ENCODE results near the gene KCP. TPM values are rescaled to one million over a fixed set of nuclear protein-coding genes. Genes with fewer than 3 reads are reported as not detected.

The KCP gene
- total RNA-seq, 3 donors from 2014 or later = 0.33 to 2.2 (median 0.88) TPM

DNA sequence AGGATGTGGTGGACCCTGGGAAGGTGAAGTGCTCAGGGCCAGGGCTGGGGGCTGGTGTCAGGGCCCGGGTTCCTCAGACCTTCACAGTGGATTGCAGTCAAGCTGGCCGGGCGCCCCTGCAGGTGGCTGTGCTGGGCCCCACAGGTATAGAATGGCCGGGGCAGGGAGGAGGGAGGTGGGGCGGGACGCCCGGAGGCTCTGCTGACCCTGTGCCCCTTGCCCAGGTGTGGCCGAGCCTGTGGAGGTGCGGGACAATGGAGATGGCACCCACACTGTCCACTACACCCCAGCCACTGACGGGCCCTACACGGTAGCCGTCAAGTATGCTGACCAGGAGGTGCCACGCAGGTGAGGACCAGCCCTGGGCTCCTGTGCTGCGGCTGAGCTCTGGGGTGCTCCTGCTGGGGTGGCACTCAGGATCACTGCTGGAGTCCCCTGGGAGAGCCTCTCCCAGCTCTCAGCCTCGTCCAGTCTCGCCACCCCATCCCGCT, 62.7 kb downstream of the KCP start:
- no peak for TF ChIP-seq POLR2A (IDR thresholded peaks at IDR 0.05)
- intact Hi-C loops (cut with DNase I; ENCODE audit: low total_unique reads) = no loop called here
- DNase-seq (ENCODE audit: low spot score in 2 of 2) = no peak
- Histone ChIP-seq H3K4me1 (no peaks in the 10 kb centered on the region), H3K27ac (no peak overlapping the region), H3K36me3 (no peaks in the 10 kb centered on the region), H3K4me3 (no peak overlapping the region), H3K9me3 (no peaks in the 10 kb centered on the region), H3K27me3 (no peaks in the 10 kb centered on the region)

DNA sequence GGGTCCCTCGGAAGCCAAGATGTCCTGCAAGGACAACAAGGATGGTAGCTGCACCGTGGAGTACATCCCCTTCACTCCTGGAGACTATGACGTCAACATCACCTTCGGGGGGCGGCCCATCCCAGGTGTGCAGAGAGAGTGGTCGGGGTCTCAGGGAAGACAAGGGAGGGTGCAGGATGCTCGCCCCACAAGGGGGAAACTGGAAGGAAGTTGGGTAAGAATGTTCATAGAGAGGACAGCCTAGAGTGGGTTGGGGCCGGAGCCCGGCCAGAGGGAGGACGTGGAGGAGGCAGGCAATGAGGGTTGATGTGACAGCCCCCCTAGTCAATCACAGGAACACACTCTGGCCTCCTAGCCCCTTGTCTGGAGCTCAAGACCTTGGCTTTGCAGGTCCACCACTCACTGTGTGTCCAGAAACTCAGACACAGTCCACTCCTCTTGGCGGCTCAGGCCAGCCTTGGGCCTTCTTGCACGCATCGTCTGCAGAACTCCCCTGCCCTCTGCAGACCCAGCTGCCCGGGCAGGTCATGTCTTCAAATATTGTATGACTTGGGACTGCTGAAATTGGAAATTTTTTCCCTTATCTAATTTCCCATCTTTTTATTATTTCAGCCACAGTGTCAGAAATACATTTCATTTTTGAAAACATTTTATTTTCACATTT, 63.6 kb downstream of the KCP start:
- Histone ChIP-seq H3K27ac (no peak overlapping the region), H3K36me3 (no peaks in the 10 kb centered on the region)

DNA sequence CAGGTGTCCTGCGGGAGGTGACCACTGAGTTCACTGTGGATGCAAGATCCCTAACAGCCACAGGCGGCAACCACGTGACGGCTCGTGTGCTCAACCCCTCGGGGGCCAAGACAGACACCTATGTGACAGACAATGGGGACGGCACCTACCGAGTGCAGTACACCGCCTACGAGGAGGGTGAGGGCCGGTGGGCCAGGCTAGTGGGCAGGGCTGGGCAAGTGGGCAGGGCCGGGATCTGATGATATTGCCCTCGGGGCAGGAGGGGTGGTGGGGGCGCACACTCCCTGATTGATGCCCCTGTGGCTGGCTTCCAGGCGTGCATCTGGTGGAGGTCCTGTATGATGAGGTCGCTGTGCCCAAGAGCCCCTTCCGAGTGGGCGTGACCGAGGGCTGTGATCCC, 64.5 kb downstream of the KCP start:
- TF ChIP-seq, protein P1, sequence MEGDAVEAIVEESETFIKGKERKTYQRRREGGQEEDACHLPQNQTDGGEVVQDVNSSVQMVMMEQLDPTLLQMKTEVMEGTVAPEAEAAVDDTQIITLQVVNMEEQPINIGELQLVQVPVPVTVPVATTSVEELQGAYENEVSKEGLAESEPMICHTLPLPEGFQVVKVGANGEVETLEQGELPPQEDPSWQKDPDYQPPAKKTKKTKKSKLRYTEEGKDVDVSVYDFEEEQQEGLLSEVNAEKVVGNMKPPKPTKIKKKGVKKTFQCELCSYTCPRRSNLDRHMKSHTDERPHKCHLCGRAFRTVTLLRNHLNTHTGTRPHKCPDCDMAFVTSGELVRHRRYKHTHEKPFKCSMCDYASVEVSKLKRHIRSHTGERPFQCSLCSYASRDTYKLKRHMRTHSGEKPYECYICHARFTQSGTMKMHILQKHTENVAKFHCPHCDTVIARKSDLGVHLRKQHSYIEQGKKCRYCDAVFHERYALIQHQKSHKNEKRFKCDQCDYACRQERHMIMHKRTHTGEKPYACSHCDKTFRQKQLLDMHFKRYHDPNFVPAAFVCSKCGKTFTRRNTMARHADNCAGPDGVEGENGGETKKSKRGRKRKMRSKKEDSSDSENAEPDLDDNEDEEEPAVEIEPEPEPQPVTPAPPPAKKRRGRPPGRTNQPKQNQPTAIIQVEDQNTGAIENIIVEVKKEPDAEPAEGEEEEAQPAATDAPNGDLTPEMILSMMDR (IDR thresholded peaks at IDR 0.05) = no peak
- TF ChIP-seq POLR2AphosphoS5 (IDR thresholded peaks at IDR 0.05) = no peak
- TF ChIP-seq POLR2A (IDR thresholded peaks at IDR 0.05) = no peak
- Histone ChIP-seq H3K27ac (no peak overlapping the region), H3K36me3 (no peaks in the 10 kb centered on the region), H3K9me3 (no peaks in the 10 kb centered on the region), H3K27me3 (no peaks in the 10 kb centered on the region), H3K4me3 (no peak overlapping the region), H3K4me1 (no peaks in the 10 kb centered on the region)
- DNase-seq (ENCODE audit: low spot score in 2 of 2) = no peak
- intact Hi-C loops (cut with DNase I; ENCODE audit: low total_unique reads) = no loop called here

More for the DNA sequence above, 63.6 kb downstream of the KCP start:
- Histone ChIP-seq H3K27me3 (no peaks in the 10 kb centered on the region), H3K4me3 (no peak overlapping the region), H3K9me3 (no peaks in the 10 kb centered on the region), H3K4me1 (no peaks in the 10 kb centered on the region)
- TF ChIP-seq POLR2AphosphoS5 (IDR thresholded peaks at IDR 0.05) (no peak), POLR2A (IDR thresholded peaks at IDR 0.05) (no peak)
- TF ChIP-seq, protein P1 (IDR thresholded peaks at IDR 0.05) = no peak
- intact Hi-C loops (cut with DNase I; ENCODE audit: low total_unique reads) = no loop called here
- no peak for DNase-seq (ENCODE audit: low spot score in 2 of 2)

GRCh38 chr7:128845475-128845874, 65.0 kb downstream of the KCP start:
- intact Hi-C loops (cut with DNase I; ENCODE audit: low total_unique reads) = no loop called here
- H3K9me3 ChIP-seq = no peaks in the 10 kb centered on the region
- H3K27me3 ChIP-seq = no peaks in the 10 kb centered on the region
- H3K27ac ChIP-seq = no peak overlapping the region
- H3K36me3 ChIP-seq = no peaks in the 10 kb centered on the region
- H3K4me1 ChIP-seq = no peaks in the 10 kb centered on the region
- TF ChIP-seq POLR2AphosphoS5 (IDR thresholded peaks at IDR 0.05) (no peak), POLR2A (IDR thresholded peaks at IDR 0.05) (no peak)
- TF ChIP-seq, protein P1 (IDR thresholded peaks at IDR 0.05) = no peak
- DNase-seq (ENCODE audit: low spot score in 2 of 2) = no peak
- no peak overlapping the region for H3K4me3 ChIP-seq

DNA sequence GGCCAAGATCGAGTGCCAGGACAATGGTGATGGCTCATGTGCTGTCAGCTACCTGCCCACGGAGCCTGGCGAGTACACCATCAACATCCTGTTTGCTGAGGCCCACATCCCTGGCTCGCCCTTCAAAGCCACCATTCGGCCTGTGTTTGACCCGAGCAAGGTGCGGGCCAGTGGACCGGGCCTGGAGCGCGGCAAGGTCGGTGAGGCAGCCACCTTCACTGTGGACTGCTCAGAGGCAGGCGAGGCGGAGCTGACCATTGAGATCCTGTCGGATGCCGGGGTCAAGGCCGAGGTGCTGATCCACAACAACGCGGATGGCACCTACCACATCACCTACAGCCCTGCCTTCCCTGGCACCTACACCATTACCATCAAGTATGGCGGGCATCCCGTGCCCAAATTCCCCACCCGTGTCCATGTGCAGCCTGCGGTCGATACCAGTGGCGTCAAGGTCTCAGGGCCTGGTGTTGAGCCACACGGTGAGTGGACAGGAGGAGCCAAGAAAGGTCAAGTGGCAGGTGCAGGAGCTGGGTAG, 65.7 kb downstream of the KCP start:
- Histone ChIP-seq H3K4me3 (no peak overlapping the region), H3K27ac (no peak overlapping the region)

More for the DNA sequence above, 65.7 kb downstream of the KCP start:
- intact Hi-C loops (cut with DNase I; ENCODE audit: low total_unique reads) = no loop called here
- no peak for TF ChIP-seq POLR2AphosphoS5 (IDR thresholded peaks at IDR 0.05)
- no peak for TF ChIP-seq POLR2A (IDR thresholded peaks at IDR 0.05)
- TF ChIP-seq, protein P1 (IDR thresholded peaks at IDR 0.05) = no peak
- Histone ChIP-seq H3K36me3 (no peaks in the 10 kb centered on the region), H3K27me3 (no peaks in the 10 kb centered on the region), H3K9me3 (no peaks in the 10 kb centered on the region), H3K4me1 (no peaks in the 10 kb centered on the region)
- DNase-seq (ENCODE audit: low spot score in 2 of 2) = no peak

All from breast epithelium (tissue), 4 donors.